Spleen (tissue), 11 donors: Measurements from ENCODE around the gene NLN. TPM values are rescaled to one million over a fixed set of nuclear protein-coding genes. Genes with fewer than 3 reads are reported as not detected.

Source experiments
- DNase-seq: peaks from one replicate; pipeline ENCODE4 v3.0.0-alpha.2; 2020
- H3K27ac ChIP-seq, 8 donors: fragments of 200-600 bp; sonication (generic) in 7 of 8; 1 replicate in 4 of 8; 2 replicates in 4 of 8; pipeline versions ENCODE4 v1.5.0 to v1.8.0; 2016 to 2021; ENCODE audit warnings: inconsistent platforms in 4 of 8, mild to moderate bottlenecking in 4 of 8, moderate library complexity in 1 of 8
- H3K27me3 ChIP-seq, 7 donors: fragments of 200-600 bp; sonication (generic) in 6 of 7; replicated peaks in 1 of 7; 1 replicate in 4 of 7; 2 replicates in 3 of 7; pipeline versions ENCODE4 v1.5.0 to v1.8.0; 2016 to 2021; ENCODE audit warnings: inconsistent platforms in 3 of 7, mild to moderate bottlenecking in 1 of 7
- H3K36me3 ChIP-seq, 6 donors: fragments of 200-600 bp; sonication (generic) in 5 of 6; 1 replicate in 4 of 6; 2 replicates in 2 of 6; pipeline versions ENCODE4 v1.5.0 to v1.8.0; 2016 to 2021; ENCODE audit warnings: inconsistent platforms in 2 of 6
- H3K4me1 ChIP-seq, 6 donors: fragments of 200-600 bp; sonication (generic) in 5 of 6; 1 replicate in 3 of 6; 2 replicates in 3 of 6; pipeline versions ENCODE4 v1.5.0 to v1.8.0; 2016 to 2021; ENCODE audit warnings: inconsistent platforms in 3 of 6
- H3K4me3 ChIP-seq, 8 donors: fragments of 200-600 bp; sonication (generic) in 7 of 8; 1 replicate in 4 of 8; 2 replicates in 4 of 8; pipeline versions ENCODE4 v1.5.0 to v1.8.0; 2016 to 2021; ENCODE audit warnings: inconsistent platforms in 4 of 8, mild to moderate bottlenecking in 4 of 8, moderate library complexity in 2 of 8
- H3K9me3 ChIP-seq, 8 donors: fragments of 200-600 bp; sonication (generic) in 7 of 8; 1 replicate in 4 of 8; 2 replicates in 4 of 8; pipeline versions ENCODE4 v1.5.0 to v1.8.0; 2016 to 2021; ENCODE audit warnings: inconsistent platforms in 4 of 8
- CTCF ChIP-seq, 11 experiments: fragments of 200-600 bp in 7 of 11; fragments of 450-650 bp in 4 of 11; sonication (generic) in 4 of 11; IDR thresholded peaks in 8 of 11; conservative IDR thresholded peaks in 3 of 11; 1 replicate in 7 of 11; 2 replicates in 4 of 11; pipeline versions ENCODE4 v1.4.0 to v1.8.0; 2016 to 2021; ENCODE audit warnings: antibody characterized with exemption in 11 of 11, inconsistent platforms in 4 of 11, mild to moderate bottlenecking in 1 of 11
- POLR2A ChIP-seq, 3 donors: fragments of 450-650 bp; IDR thresholded peaks; one replicate each; pipeline ENCODE4 v1.5.1; 2017; ENCODE audit warnings: antibody characterized with exemption in 3 of 3, mild to moderate bottlenecking in 1 of 3
- POLR2AphosphoS5 ChIP-seq, 3 donors: sonication (generic); formaldehyde crosslinking; IDR thresholded peaks; one replicate each; pipeline ENCODE4 v1.5.1; 2017; ENCODE audit warnings: antibody characterized with exemption in 3 of 3
- WGBS, 5 donors: extraction: QIAGEN DNeasy Blood & Tissue Kit in 3 of 5; methylation state at CpG; one replicate each; pipeline versions ENCODE4 v1.1.5 to v1.1.7; 2013 to 2018; 5-methylcytosine and 5-hydroxymethylcytosine counted together
- intact Hi-C: fragments of 100-400 bp; cut with DNase I; formaldehyde crosslinking; loops from one replicate; pipeline ENCODE4 v1.15.0; 2023; ENCODE audit warnings: low total_unique reads
- polyA plus RNA-seq, 3 donors: library from polyadenylated mRNA; stranded (reverse); fragments of 200-250 nt; gene quantifications; one replicate each; pipeline ENCODE4 v1.2.1, GENCODE V29; 2013
- total RNA-seq, 7 donors: library from RNA; depleted of rRNA in 3 of 7; stranded (reverse); fragments of >200 nt in 3 of 7; fragmentation: NEBNext Ultra II Directional in 4 of 7; extraction: Animal tissue kit (Norgen Biotek cat#: 25700) in 4 of 7; gene quantifications; one replicate each; pipeline versions ENCODE4 v1.1.0 to v1.2.1, GENCODE V29; 2016 to 2021
- donor health status: healthy with polysubstance abuse.
- donor health status: DM: no; HTN: no; CAD: no; lungs with moderate emphysema.
- donor health status: DM: no; HTN: no; CAD: no.
- donor health status: Bipolar disorder and iron deficiency.
- donor health status: healthy.
- donor health status: DM: no; HTN: no; CAD: no.
- donor health status: DM: yes; HTN: yes; CAD: no.

NLN gene
- total and polyA plus RNA-seq, 10 donors: 1.3 to 24.8 (median 9.0) TPM

- Histone ChIP-seq H3K27me3 (no peaks in the 10 kb centered on the region), H3K4me1 (no peaks in the 10 kb centered on the region), H3K36me3 (peaks cover 0 to 51% (median 0%) of the 10 kb centered on the region in 6 donors), H3K4me3 (no peak overlapping the region), H3K9me3 (no peaks in the 10 kb centered on the region), H3K27ac (no peak overlapping the region)
- WGBS, 5 donors: 74 to 88% (median 83%) methylated on average over 2 of the region's 2 CpGs
- no peak for DNase-seq
- TF ChIP-seq POLR2A (IDR thresholded peaks at IDR 0.05) (no peak), CTCF (IDR thresholded peaks at IDR 0.05 in 8 of 11, conservative IDR thresholded peaks at IDR 0.05 in 3 of 11) (no peak), POLR2AphosphoS5 (IDR thresholded peaks at IDR 0.05) (no peak)
- intact Hi-C loops: no loop called here
Measured at GRCh38 chr5:65812648-65813047, 90.6 kb downstream of the NLN start.

- DNase-seq: no peak
- no peaks in the 10 kb centered on the region for H3K4me1 ChIP-seq
- H3K27me3 ChIP-seq: no peaks in the 10 kb centered on the region
- H3K4me3 ChIP-seq: no peak overlapping the region
- intact Hi-C loops: no loop called here
- H3K27ac ChIP-seq: no peak overlapping the region
- peaks cover 0 to 51% (median 0%) of the 10 kb centered on the region in 6 donors for H3K36me3 ChIP-seq
- TF ChIP-seq POLR2A (IDR thresholded peaks at IDR 0.05) (no peak), CTCF (IDR thresholded peaks at IDR 0.05 in 8 of 11, conservative IDR thresholded peaks at IDR 0.05 in 3 of 11) (no peak), POLR2AphosphoS5 (IDR thresholded peaks at IDR 0.05) (no peak)
- H3K9me3 ChIP-seq: no peaks in the 10 kb centered on the region
Measured at GRCh38 chr5:65813174-65813573, 91.2 kb downstream of the NLN start.

- 90 to 100% (median 97%) methylated on average over 1 of the region's 1 CpG for WGBS, 5 donors
- TF ChIP-seq POLR2AphosphoS5 (IDR thresholded peaks at IDR 0.05) (no peak), CTCF (IDR thresholded peaks at IDR 0.05 in 8 of 11, conservative IDR thresholded peaks at IDR 0.05 in 3 of 11) (no peak), POLR2A (IDR thresholded peaks at IDR 0.05) (no peak)
- Histone ChIP-seq H3K4me3 (no peak overlapping the region), H3K4me1 (peaks cover 0 to 9% (median 0%) of the 10 kb centered on the region in 6 donors), H3K27ac (no peak overlapping the region), H3K9me3 (no peaks in the 10 kb centered on the region), H3K36me3 (peaks cover 0 to 43% (median 0%) of the 10 kb centered on the region in 6 donors), H3K27me3 (no peaks in the 10 kb centered on the region)
- intact Hi-C loops: no loop called here
- no peak for DNase-seq
Measured at GRCh38 chr5:65815161-65815560, 93.2 kb downstream of the NLN start.

GRCh38 chr5:65816729-65817128 is 94.7 kb downstream of the NLN start:
- TF ChIP-seq POLR2AphosphoS5 (IDR thresholded peaks at IDR 0.05) (no peak), CTCF (IDR thresholded peaks at IDR 0.05 in 8 of 11, conservative IDR thresholded peaks at IDR 0.05 in 3 of 11) (no peak), POLR2A (IDR thresholded peaks at IDR 0.05) (no peak)
- Histone ChIP-seq H3K27ac (no peak overlapping the region), H3K27me3 (no peaks in the 10 kb centered on the region), H3K4me3 (no peak overlapping the region), H3K4me1 (peaks cover 0 to 17% (median 1%) of the 10 kb centered on the region in 6 donors), H3K9me3 (no peaks in the 10 kb centered on the region), H3K36me3 (peaks cover 0 to 27% (median 0%) of the 10 kb centered on the region in 6 donors)
- WGBS, 5 donors: 70 to 98% (median 93%) methylated on average over 2 of the region's 2 CpGs
- intact Hi-C loops: no loop called here
- DNase-seq: no peak
